Natural killer cell treated with Interleukin-12 subunit alpha and Interleukin-12 subunit beta and Interleukin-15 and Interleukin-18, amount 100 ng/mL, for 72 hours (primary cell): ENCODE measurements around the gene IPO11. TPM values are rescaled to one million over a fixed set of nuclear protein-coding genes. Genes with fewer than 3 reads are reported as not detected.
"Not testable (repeated sequence)": the region's sequence is repeated elsewhere in the genome, so short reads cannot be mapped to it uniquely, and the experiment has no call there.

Experiments used
- ATAC-seq, 2 donors: fragments of 150-1000 bp; cut with Tn5 transposase in 1 of 2; sonication (Bioruptor Pico), chemical (Tn5 transposase) in 1 of 2; 2 replicates each; pipeline ENCODE4 v1.10.0; 2021
- DNase-seq: peaks from one replicate; pipeline ENCODE4 v3.0.0; 2022; ENCODE audit warnings: low spot score
- H3K27ac Mint-ChIP-seq, 2 donors: 1 replicate in 1 of 2; 2 replicates in 1 of 2; pipeline ENCODE4 v1.8.0; 2022; ENCODE audit warnings: mixed read lengths in 2 of 2, mild to moderate bottlenecking in 1 of 2, moderate library complexity in 1 of 2
- H3K27me3 Mint-ChIP-seq, 2 donors: 1 replicate in 1 of 2; 2 replicates in 1 of 2; pipeline ENCODE4 v1.8.0; 2022; ENCODE audit warnings: mixed read lengths in 2 of 2
- H3K36me3 Mint-ChIP-seq: one replicate; pipeline ENCODE4 v1.8.0; 2022; ENCODE audit warnings: mixed read lengths
- H3K4me1 Mint-ChIP-seq, 2 donors: 1 replicate in 1 of 2; 2 replicates in 1 of 2; pipeline ENCODE4 v1.8.0; 2022; ENCODE audit warnings: low read depth in 2 of 2, mixed read lengths in 2 of 2, mild to moderate bottlenecking in 1 of 2
- H3K4me3 Mint-ChIP-seq: one replicate; pipeline ENCODE4 v1.8.0; 2022; ENCODE audit warnings: mixed read lengths
- H3K9me3 Mint-ChIP-seq: 2 replicates; pipeline ENCODE4 v1.8.0; 2022; ENCODE audit warnings: mixed read lengths
- total RNA-seq, 2 donors: library from RNA; stranded (reverse); gene quantifications; one replicate each; pipeline ENCODE4 v1.2.3, GENCODE V29; 2022

The IPO11 gene
- total RNA-seq, 2 donors from 2014 or later: 33.5 to 77.2 TPM

DNA sequence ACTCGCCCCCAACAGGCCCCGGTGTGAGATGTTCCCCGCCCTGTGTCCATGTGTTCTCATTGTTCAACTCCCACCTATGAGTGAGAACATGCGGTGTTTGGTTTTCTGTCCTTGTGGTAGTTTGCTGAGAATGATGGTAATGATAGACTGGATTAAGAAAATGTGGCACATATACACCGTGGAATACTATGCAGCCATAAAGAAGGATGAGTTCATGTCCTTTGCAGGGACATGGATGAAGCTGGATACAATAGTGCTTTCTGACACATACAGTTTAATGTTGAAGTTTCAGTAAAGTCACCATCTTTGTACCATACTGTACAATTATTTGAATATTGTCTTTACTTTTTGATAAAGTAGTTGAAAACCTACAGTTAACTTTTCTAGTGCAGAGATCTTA is 96.2 kb downstream of the IPO11 start:
- H3K36me3 Mint-ChIP-seq: peaks cover 15% of the 10 kb centered on the region
- DNase-seq, H3K27me3 Mint-ChIP-seq, ATAC-seq, H3K27ac Mint-ChIP-seq, H3K9me3 Mint-ChIP-seq, H3K4me3 Mint-ChIP-seq, H3K4me1 Mint-ChIP-seq: not testable (repeated sequence)

DNA sequence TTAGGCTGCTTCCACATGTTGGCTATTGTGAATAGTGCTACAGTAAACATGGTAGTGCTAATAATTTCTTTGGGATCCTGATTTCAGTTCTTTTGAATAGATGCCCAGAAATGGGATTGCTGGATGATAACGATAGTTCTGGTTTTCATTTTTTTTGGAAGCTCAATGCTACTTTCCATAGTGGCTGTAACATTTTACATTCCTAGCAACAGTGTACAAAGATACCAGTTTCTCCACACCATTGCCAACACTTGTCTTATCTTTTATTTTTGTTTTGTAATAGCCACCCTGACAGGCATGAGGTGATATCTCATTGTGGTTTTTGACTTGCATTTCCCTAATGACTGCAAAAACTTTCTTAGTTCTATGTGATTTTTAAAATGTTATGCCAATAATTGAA is 97.2 kb downstream of the IPO11 start:
- Mint-ChIP-seq H3K27ac (peak overlapping the region in 1 of 2 donors; percentile 40), H3K27me3 (no peaks in the 10 kb centered on the region), H3K36me3 (peaks cover 15% of the 10 kb centered on the region), H3K4me3 (no peak overlapping the region), H3K4me1 (peaks cover 0 to 5% of the 10 kb centered on the region in 2 donors), H3K9me3 (peaks cover 3% of the 10 kb centered on the region)
- no peak for DNase-seq
- ATAC-seq: no peak

DNA sequence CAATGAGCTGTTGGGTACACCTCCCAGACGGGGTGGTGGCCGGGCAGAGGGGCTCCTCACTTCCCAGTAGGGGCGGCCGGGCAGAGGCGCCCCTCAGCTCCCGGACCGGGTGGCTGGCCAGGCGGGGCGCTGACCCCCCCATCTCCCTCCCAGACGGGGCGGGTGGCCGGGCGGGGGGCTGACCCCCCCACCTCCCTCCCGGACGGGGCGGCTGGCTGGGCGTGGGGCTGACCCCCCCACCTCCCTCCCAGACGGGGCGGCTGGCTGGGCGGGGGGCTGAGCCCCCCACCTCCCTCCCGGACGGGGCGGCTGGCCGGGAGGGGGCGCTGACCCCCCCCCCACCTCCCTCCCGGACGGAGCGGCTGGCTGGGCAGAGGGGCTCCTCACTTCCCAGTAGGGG is 100.5 kb downstream of the IPO11 start:
- not testable (repeated sequence) for ATAC-seq, H3K4me1 Mint-ChIP-seq, H3K27ac Mint-ChIP-seq, DNase-seq, H3K9me3 Mint-ChIP-seq, H3K27me3 Mint-ChIP-seq, H3K4me3 Mint-ChIP-seq
- peaks cover 15% of the 10 kb centered on the region for H3K36me3 Mint-ChIP-seq

DNA sequence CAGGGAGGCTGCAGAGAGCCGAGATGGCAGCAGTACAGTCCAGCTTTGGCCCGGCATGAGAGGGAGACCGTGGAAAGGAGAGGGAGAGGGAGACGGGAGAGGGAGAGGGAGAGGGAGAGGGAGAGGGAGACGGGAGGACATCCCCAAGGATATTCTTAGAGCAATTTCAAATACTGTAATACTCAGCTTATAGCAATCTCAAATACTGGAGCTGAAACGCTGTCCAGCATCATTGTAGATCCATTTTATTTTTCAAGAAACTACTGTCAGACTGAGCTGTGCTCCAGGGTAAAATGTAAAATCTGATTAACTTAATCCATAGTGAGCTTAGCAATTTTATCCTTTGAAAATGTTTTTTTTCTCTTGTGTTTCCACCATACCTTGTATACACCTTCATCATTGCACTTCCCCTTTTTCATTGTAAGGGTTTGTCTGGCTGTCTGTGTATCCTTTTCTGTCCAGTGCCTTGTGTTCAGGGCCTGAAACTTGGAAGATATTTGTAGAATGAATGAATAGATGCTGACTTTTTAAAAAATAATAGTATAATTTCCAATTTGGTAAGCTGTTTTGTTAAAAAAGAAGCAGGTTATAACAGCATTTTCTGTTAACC is 102.1 kb downstream of the IPO11 start:
- DNase-seq: no peak
- no peaks in the 10 kb centered on the region for H3K9me3 Mint-ChIP-seq

DNA sequence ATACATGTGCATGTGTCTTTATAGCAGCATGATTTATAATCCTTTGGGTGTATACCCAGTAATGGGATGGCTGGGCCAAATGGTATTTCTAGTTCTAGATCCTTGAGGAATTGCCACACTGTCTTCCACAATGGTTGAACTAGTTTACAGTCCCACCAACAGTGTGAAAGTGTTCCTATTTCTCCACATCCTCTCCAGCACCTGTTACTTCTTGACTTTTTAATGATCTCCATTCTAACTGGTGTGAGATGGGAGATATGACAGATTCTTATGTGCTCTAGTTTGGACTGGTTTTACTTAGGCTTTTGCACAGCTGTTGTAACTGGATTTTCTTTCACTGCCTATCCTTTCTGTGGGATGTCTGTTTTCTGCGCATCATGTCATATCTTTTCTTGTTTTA is 108.2 kb downstream of the IPO11 start:
- not testable (repeated sequence) for H3K27me3 Mint-ChIP-seq, H3K4me3 Mint-ChIP-seq, DNase-seq, H3K27ac Mint-ChIP-seq, ATAC-seq, H3K9me3 Mint-ChIP-seq
- H3K36me3 Mint-ChIP-seq: peaks cover 17% of the 10 kb centered on the region
- peaks cover 10 to 22% of the 10 kb centered on the region in 2 donors for H3K4me1 Mint-ChIP-seq

More for the DNA sequence above, 102.1 kb downstream of the IPO11 start:
- Mint-ChIP-seq H3K4me3 (no peak overlapping the region), H3K4me1 (peaks cover 5 to 10% of the 10 kb centered on the region in 2 donors), H3K27ac (no peak overlapping the region), H3K36me3 (peaks cover 10% of the 10 kb centered on the region), H3K27me3 (no peaks in the 10 kb centered on the region)
- no peak for ATAC-seq

DNA sequence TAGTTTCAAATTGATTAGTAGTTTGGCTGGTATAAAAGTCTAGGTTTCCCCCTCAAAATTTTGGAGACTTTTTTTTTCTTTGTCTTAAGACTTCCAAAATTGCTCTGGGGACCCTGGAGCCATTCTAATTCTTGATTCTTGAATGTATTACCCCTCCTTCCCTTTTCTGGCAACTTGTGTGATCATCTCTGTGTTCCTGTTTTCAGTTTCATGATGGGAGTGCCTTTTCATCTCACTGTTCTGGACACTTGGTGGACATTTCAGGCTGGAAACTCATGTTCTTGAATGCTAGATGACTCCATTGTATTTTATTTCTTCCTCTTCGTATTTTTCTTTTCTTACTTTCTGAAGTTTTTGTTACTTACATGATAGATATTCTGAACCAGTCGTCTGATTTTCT is 108.8 kb downstream of the IPO11 start:
- Mint-ChIP-seq H3K27me3 (no peaks in the 10 kb centered on the region), H3K36me3 (peaks cover 17% of the 10 kb centered on the region), H3K4me3 (no peak overlapping the region), H3K4me1 (peaks cover 10 to 22% of the 10 kb centered on the region in 2 donors), H3K9me3 (no peaks in the 10 kb centered on the region), H3K27ac (peak overlapping the region in 1 of 2 donors; percentile 15)
- no peak for ATAC-seq
- no peak for DNase-seq

DNA sequence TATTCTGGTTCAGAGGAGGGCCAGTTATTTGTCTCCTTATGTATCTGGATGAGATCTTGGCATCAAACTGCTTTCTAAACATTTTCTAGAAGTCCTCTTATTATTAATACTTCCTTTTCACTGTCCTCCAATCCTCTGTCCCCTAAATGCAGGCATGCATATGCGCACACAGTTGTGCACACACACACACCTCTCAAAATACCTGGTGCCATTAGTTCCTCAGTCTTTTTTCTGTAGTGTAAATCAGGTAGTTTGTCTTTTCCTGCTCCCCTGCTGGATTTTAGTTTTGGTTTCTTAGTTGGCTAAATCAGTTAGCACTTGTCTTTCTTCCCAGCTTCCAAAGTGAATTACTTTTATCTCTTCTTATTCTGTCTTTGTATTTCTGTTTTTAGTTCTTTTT is 110.2 kb downstream of the IPO11 start:
- Mint-ChIP-seq H3K27ac (no peak overlapping the region), H3K27me3 (no peaks in the 10 kb centered on the region), H3K9me3 (no peaks in the 10 kb centered on the region), H3K36me3 (peaks cover 19% of the 10 kb centered on the region), H3K4me3 (no peak overlapping the region), H3K4me1 (peaks cover 10 to 22% of the 10 kb centered on the region in 2 donors)
- ATAC-seq (no peak), DNase-seq (no peak)

DNA sequence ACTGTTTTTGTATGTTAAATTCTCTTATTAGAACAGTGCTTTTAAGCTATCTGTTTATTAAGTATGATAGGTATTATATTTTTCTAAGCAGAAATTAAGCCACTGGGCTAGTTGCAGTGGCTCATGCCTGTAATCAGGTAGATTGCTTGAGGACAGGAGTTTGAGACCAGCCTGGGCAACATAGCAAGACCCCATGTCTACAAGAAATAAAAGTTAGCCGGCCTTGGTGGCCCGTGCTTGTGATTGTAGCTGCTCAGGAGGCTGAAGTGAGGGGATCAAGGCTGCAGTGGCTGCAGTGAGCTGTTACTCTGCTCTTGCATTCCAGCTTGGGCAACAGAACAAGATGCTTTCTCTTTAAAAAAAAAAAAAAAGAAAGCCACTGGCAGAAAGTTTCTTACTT is 121.0 kb downstream of the IPO11 start:
- Mint-ChIP-seq H3K27me3 (no peaks in the 10 kb centered on the region), H3K4me3 (no peak overlapping the region), H3K9me3 (no peaks in the 10 kb centered on the region), H3K4me1 (peaks cover 4 to 5% of the 10 kb centered on the region in 2 donors), H3K27ac (no peak overlapping the region), H3K36me3 (peaks cover 5% of the 10 kb centered on the region)
- ATAC-seq: no peak
- no peak for DNase-seq

DNA sequence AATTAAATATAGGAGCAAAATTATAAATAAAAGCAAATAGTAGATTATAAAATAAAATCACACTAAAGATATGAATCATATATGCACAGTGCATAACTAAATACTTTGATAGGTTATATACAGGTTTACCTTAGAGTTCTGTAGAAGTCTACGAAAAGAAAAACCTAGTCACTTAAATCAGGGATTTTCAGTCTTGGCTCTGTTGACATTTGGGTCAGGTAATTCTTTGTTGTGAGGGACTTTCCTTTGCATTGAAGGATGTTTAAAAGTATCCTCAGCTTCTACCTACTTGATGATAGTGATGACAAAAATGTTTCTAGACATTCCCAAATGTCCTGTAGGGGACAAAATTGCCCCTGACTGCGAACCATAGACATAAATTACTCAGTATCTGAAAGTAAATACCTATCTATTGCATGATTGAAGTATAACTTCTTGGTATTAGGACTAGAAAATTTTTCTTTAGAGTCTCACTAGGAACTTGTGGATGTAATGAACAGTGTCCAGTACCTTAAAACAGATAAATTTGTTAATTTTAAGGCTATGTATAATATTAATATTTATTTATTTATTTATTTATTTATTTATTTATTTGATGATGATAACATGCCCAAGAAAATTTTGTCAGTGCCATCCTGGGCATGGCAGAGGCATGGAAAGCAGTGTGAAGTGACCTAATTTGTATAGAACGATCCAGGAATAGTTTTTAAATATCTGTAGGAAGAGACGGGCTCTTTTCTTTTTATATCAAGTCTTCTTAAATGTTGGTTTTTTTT is 122.1 kb downstream of the IPO11 start:
- ATAC-seq: no peak
- Mint-ChIP-seq H3K27ac (no peak overlapping the region), H3K36me3 (peaks cover 9% of the 10 kb centered on the region), H3K4me1 (peaks cover 6 to 9% of the 10 kb centered on the region in 2 donors), H3K27me3 (no peaks in the 10 kb centered on the region), H3K9me3 (no peaks in the 10 kb centered on the region), H3K4me3 (no peak overlapping the region)
- DNase-seq: no peak

DNA sequence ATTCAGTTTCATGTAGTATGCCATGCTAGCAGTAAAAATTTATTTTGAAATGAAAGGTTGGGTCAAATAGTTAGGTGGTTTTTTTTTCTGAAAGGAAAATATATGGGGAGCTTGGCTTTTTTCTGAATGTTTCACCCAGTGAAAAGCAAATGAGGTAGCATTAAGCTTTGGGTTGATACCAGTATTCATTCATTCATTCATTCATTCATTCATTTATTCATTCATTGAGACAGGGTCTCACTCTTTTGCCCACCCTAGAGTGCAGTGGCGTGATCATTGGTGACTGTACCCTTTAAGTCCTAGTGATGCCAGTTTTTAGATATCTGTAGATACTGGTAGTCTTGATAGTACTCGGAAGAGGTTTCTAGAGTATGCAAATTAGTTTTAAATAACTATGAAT is 123.7 kb downstream of the IPO11 start:
- H3K9me3 Mint-ChIP-seq: no peaks in the 10 kb centered on the region
- no peak overlapping the region for H3K4me3 Mint-ChIP-seq
- H3K4me1 Mint-ChIP-seq: peaks cover 6 to 15% of the 10 kb centered on the region in 2 donors
- DNase-seq (no peak), ATAC-seq (no peak)
- H3K36me3 Mint-ChIP-seq: peaks cover 9% of the 10 kb centered on the region
- no peak overlapping the region for H3K27ac Mint-ChIP-seq
- H3K27me3 Mint-ChIP-seq: no peaks in the 10 kb centered on the region

DNA sequence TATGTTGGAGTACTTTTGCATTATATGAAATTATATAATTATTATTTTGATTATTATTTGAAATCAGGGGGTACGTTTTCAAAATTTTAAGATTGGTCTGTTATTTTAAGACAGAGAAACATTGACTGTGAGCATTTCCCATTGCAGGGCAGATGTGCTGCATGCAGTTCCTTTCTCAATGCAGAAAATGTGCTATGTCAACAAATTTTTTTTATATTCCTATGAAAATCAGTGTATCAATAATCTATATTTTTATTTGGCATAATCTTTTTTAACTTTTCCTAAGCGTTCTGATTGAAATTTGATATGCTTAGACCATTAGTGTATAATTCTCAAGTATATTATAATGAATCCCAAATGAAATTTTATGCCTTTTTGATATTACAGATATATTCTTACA is 124.2 kb downstream of the IPO11 start:
- no peaks in the 10 kb centered on the region for H3K27me3 Mint-ChIP-seq
- H3K27ac Mint-ChIP-seq: no peak overlapping the region
- H3K4me1 Mint-ChIP-seq: peaks cover 6 to 15% of the 10 kb centered on the region in 2 donors
- DNase-seq (no peak), ATAC-seq (no peak)
- no peaks in the 10 kb centered on the region for H3K9me3 Mint-ChIP-seq
- H3K36me3 Mint-ChIP-seq: peaks cover 9% of the 10 kb centered on the region
- H3K4me3 Mint-ChIP-seq: no peak overlapping the region

DNA sequence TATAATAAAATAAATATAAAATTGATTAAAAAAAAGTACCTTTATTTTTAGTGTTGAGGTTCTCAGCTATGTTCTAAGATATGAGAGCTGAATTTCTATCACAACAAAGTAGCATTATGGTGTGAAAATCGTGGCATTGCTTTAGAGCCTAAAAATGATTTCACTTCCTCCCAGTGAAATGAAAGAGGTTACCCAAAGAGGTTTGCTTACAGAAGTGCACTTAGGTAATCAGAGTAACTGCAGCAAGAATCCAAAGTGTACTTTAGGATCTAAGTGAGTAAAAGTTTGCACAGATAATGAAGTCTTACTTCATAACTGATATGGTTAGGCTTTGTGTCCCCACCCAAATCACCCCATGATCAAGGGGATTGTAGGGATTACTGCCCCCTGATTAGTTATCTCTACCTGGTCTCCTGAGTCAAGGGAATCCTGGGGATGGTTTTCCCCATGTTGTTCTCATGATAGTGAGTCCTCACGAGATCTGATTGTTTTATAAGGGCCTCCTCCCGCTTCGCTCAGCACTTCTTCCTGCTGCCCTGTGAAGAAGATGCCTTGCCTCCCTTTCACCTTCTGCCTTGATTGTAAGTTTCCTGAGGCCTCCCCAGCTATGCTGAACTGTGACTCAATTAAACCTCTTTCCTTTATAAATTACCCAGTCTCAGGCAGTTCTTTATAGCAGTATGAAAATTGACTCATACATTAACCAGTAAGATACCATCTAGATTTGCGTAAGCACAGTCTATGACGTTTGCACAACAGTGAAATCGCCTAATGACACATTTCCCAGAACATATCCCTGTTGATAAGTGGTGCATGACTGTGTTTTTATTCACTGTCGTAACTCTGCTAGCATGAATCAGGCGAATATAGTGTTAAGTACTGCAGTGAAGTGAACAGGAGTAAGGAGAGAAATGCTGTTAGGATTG is 125.7 kb downstream of the IPO11 start:
- H3K9me3 Mint-ChIP-seq: no peaks in the 10 kb centered on the region
- peak overlapping the region; percentile 73 to 88 for H3K27ac Mint-ChIP-seq
- DNase-seq (no peak), ATAC-seq (peak; percentile 91 to 94)
- peak overlapping the region; percentile 63 for H3K4me3 Mint-ChIP-seq
- peaks cover 6 to 15% of the 10 kb centered on the region in 2 donors for H3K4me1 Mint-ChIP-seq
- no peaks in the 10 kb centered on the region for H3K27me3 Mint-ChIP-seq
- peaks cover 10% of the 10 kb centered on the region for H3K36me3 Mint-ChIP-seq

DNA sequence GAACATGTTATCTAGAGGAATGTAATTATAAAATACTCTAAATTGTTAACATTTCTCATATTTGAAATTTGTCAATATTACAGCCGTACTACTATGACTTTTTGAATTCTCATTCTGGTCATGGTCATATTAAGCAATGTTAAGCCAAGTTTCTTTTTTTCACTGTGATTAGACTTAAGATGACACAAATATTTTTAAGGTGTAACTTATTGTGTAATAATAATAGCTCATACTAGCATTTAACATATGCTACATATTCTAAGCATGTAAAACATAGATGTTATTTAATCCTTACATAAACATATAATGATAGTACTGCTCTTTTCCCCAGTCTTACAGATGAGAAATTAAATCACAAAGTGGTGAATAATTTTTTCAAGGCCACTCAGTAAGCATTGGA is 130.2 kb downstream of the IPO11 start:
- DNase-seq (no peak), ATAC-seq (no peak)
- no peak overlapping the region for H3K4me3 Mint-ChIP-seq
- peaks cover 6 to 15% of the 10 kb centered on the region in 2 donors for H3K4me1 Mint-ChIP-seq
- peaks cover 27% of the 10 kb centered on the region for H3K36me3 Mint-ChIP-seq
- no peak overlapping the region for H3K27ac Mint-ChIP-seq
- no peaks in the 10 kb centered on the region for H3K9me3 Mint-ChIP-seq
- H3K27me3 Mint-ChIP-seq: no peaks in the 10 kb centered on the region
